H1 (cell line): Measurements from ENCODE around the gene DOCK3.

ENCODE experiments used
- GABPA ChIP-seq: IDR thresholded peaks from 2 replicates; pipeline ENCODE4 v1.6.1; 2011; ENCODE audit warnings: mild to moderate bottlenecking, low read length, moderate library complexity, borderline replicate concordance; ENCODE audit not compliant: insufficient read depth
- JUN ChIP-seq: IDR thresholded peaks from 2 replicates; pipeline ENCODE4 v1.6.1; 2011; ENCODE audit warnings: low read depth, mild to moderate bottlenecking, improper control_type of control experiment, low read length
- PHF8 ChIP-seq: fragments of 200-600 bp; sonication (generic); conservative IDR thresholded peaks from 2 replicates; pipeline ENCODE4 v1.7.1; 2012; ENCODE audit warnings: low read depth, mild to moderate bottlenecking, inconsistent platforms, low read length, moderate library complexity
- POLR2A ChIP-seq, 2 experiments: IDR thresholded peaks; 1 replicate in 1 of 2; 2 replicates in 1 of 2; pipeline ENCODE4 v1.6.1; 2011; ENCODE audit warnings: low read depth in 2 of 2, low read length in 2 of 2, mild to moderate bottlenecking in 2 of 2; ENCODE audit errors: control extremely low read depth in 1 of 2
- POLR2AphosphoS5 ChIP-seq: IDR thresholded peaks from 2 replicates; pipeline ENCODE4 v1.6.1; 2011; ENCODE audit warnings: low read depth, low read length
- RFX5 ChIP-seq: IDR thresholded peaks from 2 replicates; pipeline ENCODE4 v1.6.1; 2011; ENCODE audit warnings: low read depth, low read length, improper control_type of control experiment, borderline replicate concordance
- SAP30 ChIP-seq: fragments of 300-600 bp; sonication (generic); IDR thresholded peaks from 2 replicates; pipeline ENCODE4 v1.7.1; 2012; ENCODE audit warnings: low read length, moderate library complexity, mild to moderate bottlenecking, inconsistent platforms; ENCODE audit not compliant: insufficient read depth, insufficient replicate concordance
- SIN3A ChIP-seq, 2 experiments: IDR thresholded peaks in 1 of 2; conservative IDR thresholded peaks in 1 of 2; 2 replicates each; pipeline ENCODE4 v1.6.1; 2011 to 2012; ENCODE audit warnings: low read length in 2 of 2, improper control_type of control experiment in 1 of 2, low read depth in 1 of 2, mild to moderate bottlenecking in 1 of 2
- SP1 ChIP-seq: IDR thresholded peaks from 2 replicates; pipeline ENCODE4 v1.6.1; 2011; ENCODE audit warnings: low read depth, low read length
- TCF12 ChIP-seq: IDR thresholded peaks from 2 replicates; pipeline ENCODE4 v1.6.1; 2011; ENCODE audit warnings: low read depth, mild to moderate bottlenecking, low read length
- YY1 ChIP-seq: IDR thresholded peaks from 2 replicates; pipeline ENCODE4 v1.6.1; 2011; ENCODE audit warnings: low read depth, mild to moderate bottlenecking, low read length
- ZNF274 ChIP-seq: IDR thresholded peaks from 2 replicates; pipeline ENCODE4 v1.7.0; 2012; ENCODE audit warnings: low read length, borderline replicate concordance; ENCODE audit errors: extremely low read depth
- TF ChIP-seq, protein P1 (sequence below), 3 experiments: IDR thresholded peaks; 1 replicate in 2 of 3; 2 replicates in 1 of 3; pipeline versions ENCODE4 v1.5.1 to v1.6.1; 2011; ENCODE audit warnings: low read length in 3 of 3, mild to moderate bottlenecking in 3 of 3, inconsistent platforms in 2 of 3, low read depth in 1 of 3, moderate library complexity in 1 of 3; ENCODE audit not compliant: insufficient read depth in 1 of 3; ENCODE audit errors: control extremely low read depth in 1 of 3
- TF ChIP-seq, protein P2 (sequence below): IDR thresholded peaks from 2 replicates; pipeline ENCODE4 v1.6.1; 2011; ENCODE audit warnings: low read depth, mild to moderate bottlenecking, low read length; ENCODE audit not compliant: insufficient read depth

DNA sequence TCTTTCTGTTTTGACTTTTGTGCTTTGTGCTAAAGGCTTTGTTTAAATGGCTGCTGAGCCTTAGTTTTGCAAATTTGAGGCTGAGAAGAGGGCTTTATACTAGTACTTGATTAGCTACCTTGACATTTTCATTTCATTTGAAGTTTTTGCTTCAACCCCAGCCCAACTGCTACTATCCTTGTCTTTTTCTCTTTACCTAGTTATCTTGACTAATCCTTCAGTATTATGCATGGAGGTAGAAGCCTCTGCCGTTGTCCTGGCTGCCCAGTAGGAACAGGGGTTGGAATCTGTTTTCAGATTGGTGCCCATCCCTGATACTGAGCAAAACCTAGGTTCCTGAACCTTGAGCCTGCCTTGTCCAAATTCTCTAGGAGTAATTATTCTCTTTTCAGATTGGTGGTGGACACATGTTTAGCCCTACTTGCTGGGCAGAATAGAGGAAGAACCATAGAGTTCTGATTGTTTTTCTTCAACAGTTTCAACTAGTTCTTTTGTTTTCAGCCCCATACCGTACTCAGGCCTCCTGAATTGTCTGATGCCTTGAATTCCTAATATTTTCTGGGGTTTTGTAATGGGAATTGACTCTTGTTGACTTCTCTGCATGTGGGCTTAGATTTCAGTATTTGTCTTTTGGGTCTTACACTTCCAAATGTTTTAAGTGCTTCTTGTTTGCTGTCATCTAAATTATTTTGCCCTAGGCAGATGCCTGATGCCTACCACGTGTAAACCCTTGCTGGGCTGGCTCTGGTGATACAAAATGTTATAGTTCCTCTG is 143.2 kb downstream of the DOCK3 start:
- TF ChIP-seq POLR2A (IDR thresholded peaks at IDR 0.05; ENCODE audit: control extremely low read depth in 1 of 2, low read depth in 2 of 2, low read length in 2 of 2) (no peak), POLR2AphosphoS5 (no peak), RFX5 (no peak), SAP30 (no peak), GABPA (no peak), PHF8 (no peak), TCF12 (no peak), JUN (no peak), SP1 (no peak), SIN3A (conservative IDR thresholded peaks at IDR 0.05 in 1 of 2, IDR thresholded peaks at IDR 0.05 in 1 of 2; ENCODE audit: low read depth in 1 of 2, low read length in 2 of 2) (no peak), YY1 (no peak; the same call in 1 of the 2 replicates), ZNF274 (no peak)
- TF ChIP-seq, protein P1, sequence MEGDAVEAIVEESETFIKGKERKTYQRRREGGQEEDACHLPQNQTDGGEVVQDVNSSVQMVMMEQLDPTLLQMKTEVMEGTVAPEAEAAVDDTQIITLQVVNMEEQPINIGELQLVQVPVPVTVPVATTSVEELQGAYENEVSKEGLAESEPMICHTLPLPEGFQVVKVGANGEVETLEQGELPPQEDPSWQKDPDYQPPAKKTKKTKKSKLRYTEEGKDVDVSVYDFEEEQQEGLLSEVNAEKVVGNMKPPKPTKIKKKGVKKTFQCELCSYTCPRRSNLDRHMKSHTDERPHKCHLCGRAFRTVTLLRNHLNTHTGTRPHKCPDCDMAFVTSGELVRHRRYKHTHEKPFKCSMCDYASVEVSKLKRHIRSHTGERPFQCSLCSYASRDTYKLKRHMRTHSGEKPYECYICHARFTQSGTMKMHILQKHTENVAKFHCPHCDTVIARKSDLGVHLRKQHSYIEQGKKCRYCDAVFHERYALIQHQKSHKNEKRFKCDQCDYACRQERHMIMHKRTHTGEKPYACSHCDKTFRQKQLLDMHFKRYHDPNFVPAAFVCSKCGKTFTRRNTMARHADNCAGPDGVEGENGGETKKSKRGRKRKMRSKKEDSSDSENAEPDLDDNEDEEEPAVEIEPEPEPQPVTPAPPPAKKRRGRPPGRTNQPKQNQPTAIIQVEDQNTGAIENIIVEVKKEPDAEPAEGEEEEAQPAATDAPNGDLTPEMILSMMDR (IDR thresholded peaks at IDR 0.05; ENCODE audit: control extremely low read depth in 1 of 3, insufficient read depth in 1 of 3, low read depth in 1 of 3, low read length in 3 of 3): no peak
- TF ChIP-seq, protein P2, sequence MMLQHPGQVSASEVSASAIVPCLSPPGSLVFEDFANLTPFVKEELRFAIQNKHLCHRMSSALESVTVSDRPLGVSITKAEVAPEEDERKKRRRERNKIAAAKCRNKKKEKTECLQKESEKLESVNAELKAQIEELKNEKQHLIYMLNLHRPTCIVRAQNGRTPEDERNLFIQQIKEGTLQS: no peak
